ENCODE results near the gene JOSD2.

JOSD2 gene

DNA sequence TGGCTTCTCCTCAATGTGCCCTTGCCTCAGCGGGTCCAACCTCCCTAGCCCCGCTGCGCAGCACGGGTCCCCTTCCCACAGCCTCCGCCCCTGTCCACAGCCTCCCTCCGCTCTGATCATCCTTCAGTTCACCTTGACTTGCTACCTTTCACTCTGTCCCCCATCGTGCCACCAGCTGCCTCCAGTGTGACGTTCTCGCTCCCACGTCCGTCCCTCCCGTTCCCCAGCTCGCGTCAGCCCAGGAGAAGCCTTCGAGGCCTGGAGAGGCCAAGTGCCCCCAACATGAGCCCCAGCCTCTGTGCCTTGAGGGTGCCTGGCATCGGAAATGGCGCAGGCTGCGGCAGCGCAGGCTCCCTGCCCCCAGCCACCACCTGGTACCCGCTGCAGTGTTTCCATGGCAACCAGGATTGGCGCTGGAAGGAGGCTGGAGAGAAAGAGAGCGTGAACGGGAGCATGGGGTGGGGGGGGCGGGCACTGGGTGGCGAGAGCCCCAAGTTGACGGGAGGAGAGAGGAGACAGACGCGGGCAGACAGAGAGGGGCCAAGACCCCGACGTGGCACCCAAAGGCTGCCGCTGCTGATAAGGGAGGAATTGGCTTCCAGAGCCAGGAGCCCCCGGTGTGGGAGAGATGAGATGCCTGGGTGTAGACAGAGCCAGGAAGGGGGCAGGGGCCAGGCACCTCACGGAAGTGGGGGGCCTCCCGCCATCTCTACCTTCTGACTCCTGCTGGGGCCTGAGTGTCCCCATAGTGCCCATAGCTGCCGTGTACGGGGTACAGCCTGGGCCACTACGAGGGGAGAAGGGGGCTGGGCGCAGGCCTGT, 3.6 kb upstream of the JOSD2 start:
- Histone ChIP-seq H3K4me3 (ENCODE audit: low read length) (no peak overlapping the region), H2BK5ac (ENCODE audit: low read length) (no peak overlapping the region), H2BK120ac (ENCODE audit: low read depth, low read length) (no peak overlapping the region), H3K4ac (ENCODE audit: low read depth, low read length) (no peak overlapping the region), H2BK15ac (replicated peaks; ENCODE audit: low read depth) (no peak overlapping the region), H3K79me1 (ENCODE audit: low read length) (no peaks in the 10 kb centered on the region), H3K9ac (ENCODE audit: low read length) (no peak overlapping the region), H3K18ac (ENCODE audit: low read length) (no peak overlapping the region), H3K56ac (ENCODE audit: low read length) (no peak overlapping the region), H4K8ac (ENCODE audit: low read depth, low read length) (no peak overlapping the region), H3K27me3 (ENCODE audit: insufficient read depth, low read length, poor library complexity) (no peaks in the 10 kb centered on the region), H3K79me2 (ENCODE audit: control insufficient read depth, insufficient read depth, low read length) (no peaks in the 10 kb centered on the region), H3K36me3 (ENCODE audit: control insufficient read depth, insufficient read depth, low read length) (no peaks in the 10 kb centered on the region), H3K23ac (ENCODE audit: low read length) (no peak overlapping the region), H3K27ac (ENCODE audit: low read depth, low read length) (no peak overlapping the region), H2AK5ac (ENCODE audit: low read length) (no peak overlapping the region), H3K4me2 (ENCODE audit: low read length) (no peak overlapping the region), H3K4me1 (ENCODE audit: control insufficient read depth, low read depth, low read length) (no peaks in the 10 kb centered on the region), H4K5ac (ENCODE audit: low read length) (no peak overlapping the region)
- no CpG with 5 or more reads among the region's 38 CpGs for WGBS (ENCODE audit: extremely low coverage, insufficient coverage, low lambda C conversion rate)
- no peak for DNase-seq

DNA sequence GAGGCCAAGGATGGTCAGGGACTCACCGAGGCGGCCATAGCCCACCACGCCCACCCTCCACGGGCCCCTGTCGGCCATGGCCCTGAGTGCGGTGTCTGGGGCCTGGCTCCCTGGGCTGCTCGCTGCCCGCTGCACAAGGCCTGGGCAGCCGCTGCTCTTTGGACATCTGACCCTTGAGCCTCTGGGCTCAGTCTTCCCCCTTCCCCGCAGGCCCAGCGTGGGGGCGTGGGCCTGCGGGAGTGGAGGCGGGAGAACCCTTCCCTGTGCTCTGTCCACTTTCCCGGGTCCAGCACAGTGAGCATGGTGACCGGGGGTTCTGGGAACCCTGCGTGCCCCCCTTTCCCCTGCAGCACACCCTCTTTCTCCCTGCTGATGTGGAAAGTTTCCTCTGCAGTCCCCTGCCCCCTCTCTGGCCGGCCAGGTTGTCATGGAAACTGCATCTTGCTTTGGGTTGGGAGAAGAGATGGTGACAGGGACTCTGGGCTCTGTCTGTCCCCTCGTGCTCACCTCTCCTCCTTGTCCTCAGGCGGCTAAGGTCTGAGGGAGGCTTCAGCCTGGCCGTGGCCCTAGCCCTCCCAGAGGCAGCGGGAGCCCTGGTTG, 2.9 kb upstream of the JOSD2 start, which contains the start of gene ASPDH:
ASPDH (minus strand) TSS at position 168 of the 600 bp plus-strand sequence; CDS start at position 78, 90 bp downstream.
- no peak within 1 kb of the TSS for H4K8ac ChIP-seq (ENCODE audit: low read depth, low read length)
- DNase-seq = no peak
- no peak within 1 kb of the TSS for H3K9ac ChIP-seq (ENCODE audit: low read length)
- no peak within 1 kb of the TSS for H2BK120ac ChIP-seq (ENCODE audit: low read depth, low read length)
- no CpG with 5 or more reads among the region's 22 CpGs for WGBS (ENCODE audit: extremely low coverage, insufficient coverage, low lambda C conversion rate)
- H4K5ac ChIP-seq (ENCODE audit: low read length) = no peak within 1 kb of the TSS
- no peak within 1 kb of the TSS for H3K23ac ChIP-seq (ENCODE audit: low read length)
- no peaks in the 10 kb centered on the region for H3K36me3 ChIP-seq (ENCODE audit: control insufficient read depth, insufficient read depth, low read length)
- H3K27me3 ChIP-seq (ENCODE audit: insufficient read depth, low read length, poor library complexity) = no peaks in the 10 kb centered on the region
- H3K4me2 ChIP-seq (ENCODE audit: low read length) = no peak within 1 kb of the TSS
- H3K56ac ChIP-seq (ENCODE audit: low read length) = no peak within 1 kb of the TSS
- H3K79me1 ChIP-seq (ENCODE audit: low read length) = no peaks in the 10 kb centered on the region
- no peak within 1 kb of the TSS for H3K27ac ChIP-seq (ENCODE audit: low read depth, low read length)
- no peak within 1 kb of the TSS for H3K18ac ChIP-seq (ENCODE audit: low read length)
- H2BK5ac ChIP-seq (ENCODE audit: low read length) = no peak within 1 kb of the TSS
- no peaks in the 10 kb centered on the region for H3K4me1 ChIP-seq (ENCODE audit: control insufficient read depth, low read depth, low read length)
- H3K4ac ChIP-seq (ENCODE audit: low read depth, low read length) = no peak within 1 kb of the TSS
- H2AK5ac ChIP-seq (ENCODE audit: low read length) = no peak within 1 kb of the TSS
- H2BK15ac ChIP-seq (replicated peaks; ENCODE audit: low read depth) = no peak within 1 kb of the TSS
- H3K79me2 ChIP-seq (ENCODE audit: control insufficient read depth, insufficient read depth, low read length) = no peaks in the 10 kb centered on the region
- no peak within 1 kb of the TSS for H3K4me3 ChIP-seq (ENCODE audit: low read length)

DNA sequence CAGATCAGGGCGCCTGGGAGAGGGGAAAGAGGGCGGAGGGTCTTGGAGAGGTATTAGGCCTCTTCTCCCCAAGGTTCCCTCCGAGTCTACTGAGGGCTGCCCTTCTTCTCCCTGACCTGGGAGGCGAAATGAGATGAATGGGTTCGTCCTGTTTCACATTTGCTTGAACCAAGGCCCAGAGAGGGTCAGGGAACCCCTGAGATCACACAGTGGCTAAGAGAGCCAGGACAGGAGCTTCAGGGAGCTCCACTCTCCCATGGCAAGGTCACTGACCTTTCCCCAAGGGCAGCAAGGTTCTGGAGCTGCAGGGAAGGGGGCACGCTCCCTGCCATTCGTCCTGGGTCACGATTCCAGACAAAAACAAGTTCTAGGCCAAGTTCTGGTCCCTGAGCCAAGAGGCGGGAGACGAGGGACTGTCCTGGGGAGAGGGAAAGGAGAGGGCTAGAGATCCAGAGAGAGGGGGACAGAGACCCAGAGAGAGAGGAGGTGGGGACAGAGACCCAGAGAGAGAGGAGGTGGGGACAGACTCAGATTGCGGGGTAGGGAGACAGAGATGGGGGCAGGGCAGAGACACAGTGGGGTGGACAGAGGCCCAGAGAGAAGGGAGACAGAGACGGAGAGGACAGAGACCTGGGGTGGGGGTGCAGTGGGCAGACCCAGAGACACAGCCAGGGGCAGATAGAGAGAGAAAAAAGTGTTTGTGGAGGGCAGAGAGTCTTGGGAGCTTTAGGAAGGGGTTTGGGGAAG, 2.2 kb upstream of the JOSD2 start:
- Histone ChIP-seq H3K23ac (ENCODE audit: low read length) (no peak overlapping the region), H3K18ac (ENCODE audit: low read length) (no peak overlapping the region), H4K5ac (ENCODE audit: low read length) (no peak overlapping the region), H2BK15ac (replicated peaks; ENCODE audit: low read depth) (no peak overlapping the region), H3K9ac (ENCODE audit: low read length) (no peak overlapping the region), H3K56ac (ENCODE audit: low read length) (no peak overlapping the region), H3K27ac (ENCODE audit: low read depth, low read length) (no peak overlapping the region), H3K79me2 (ENCODE audit: control insufficient read depth, insufficient read depth, low read length) (no peaks in the 10 kb centered on the region), H3K4me2 (ENCODE audit: low read length) (no peak overlapping the region), H4K8ac (ENCODE audit: low read depth, low read length) (no peak overlapping the region), H3K36me3 (ENCODE audit: control insufficient read depth, insufficient read depth, low read length) (no peaks in the 10 kb centered on the region), H3K27me3 (ENCODE audit: insufficient read depth, low read length, poor library complexity) (no peaks in the 10 kb centered on the region), H3K4ac (ENCODE audit: low read depth, low read length) (no peak overlapping the region), H3K4me3 (ENCODE audit: low read length) (no peak overlapping the region), H2AK5ac (ENCODE audit: low read length) (no peak overlapping the region), H3K79me1 (ENCODE audit: low read length) (no peaks in the 10 kb centered on the region), H2BK5ac (ENCODE audit: low read length) (no peak overlapping the region), H2BK120ac (ENCODE audit: low read depth, low read length) (no peak overlapping the region), H3K4me1 (ENCODE audit: control insufficient read depth, low read depth, low read length) (no peaks in the 10 kb centered on the region)
- WGBS (ENCODE audit: extremely low coverage, insufficient coverage, low lambda C conversion rate) = no CpG with 5 or more reads among the region's 12 CpGs
- DNase-seq = no peak

DNA sequence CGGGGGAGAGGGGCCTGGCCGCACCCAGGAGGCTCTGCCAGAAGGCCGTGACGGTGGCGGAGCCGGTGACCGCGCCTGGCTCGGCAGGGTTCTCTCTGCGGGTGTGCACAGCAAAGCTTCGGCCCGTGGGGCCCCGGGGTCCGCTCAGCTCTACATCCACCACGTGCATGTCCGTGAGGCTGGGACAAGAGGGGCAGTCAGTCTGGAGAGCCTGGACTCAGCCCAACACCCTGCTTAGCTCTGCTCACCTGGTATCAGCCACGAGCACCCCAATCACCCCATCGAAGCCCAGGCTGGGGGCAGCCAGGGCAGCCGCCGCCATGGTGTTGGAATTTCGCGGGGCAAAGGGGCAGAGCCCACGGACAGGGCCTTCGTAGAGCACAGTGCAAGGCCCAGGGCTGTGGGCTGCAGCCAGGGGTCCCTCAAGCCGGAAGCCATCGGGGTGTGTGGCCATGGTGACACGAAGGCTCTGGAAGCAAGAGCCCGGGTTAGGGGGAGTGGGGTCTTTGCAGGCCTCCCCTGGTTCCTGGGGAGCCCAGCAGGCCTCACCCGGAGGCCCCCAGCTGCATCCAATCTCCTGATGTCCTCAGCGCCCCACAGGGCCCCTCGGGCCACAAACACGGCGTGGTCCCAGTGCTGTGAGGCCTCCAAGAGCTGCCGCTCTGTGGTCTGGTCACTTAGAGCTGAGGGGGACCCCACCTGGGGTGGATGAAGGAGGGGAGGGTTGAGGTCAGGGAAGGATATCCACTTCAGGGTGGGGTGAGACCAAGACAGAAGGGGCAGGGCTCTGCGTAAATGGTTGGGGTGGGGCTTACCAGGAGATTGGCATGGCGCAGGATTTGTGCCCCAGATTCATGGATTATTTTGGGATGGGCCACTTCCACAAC, 1.4 kb upstream of the JOSD2 start:
- no peak overlapping the region for H3K27ac ChIP-seq (ENCODE audit: low read depth, low read length)
- H3K23ac ChIP-seq (ENCODE audit: low read length) = no peak overlapping the region
- no peak overlapping the region for H4K8ac ChIP-seq (ENCODE audit: low read depth, low read length)
- no peak overlapping the region for H3K4me3 ChIP-seq (ENCODE audit: low read length)
- H2BK15ac ChIP-seq (replicated peaks; ENCODE audit: low read depth) = no peak overlapping the region
- H3K9ac ChIP-seq (ENCODE audit: low read length) = no peak overlapping the region
- no peak overlapping the region for H2AK5ac ChIP-seq (ENCODE audit: low read length)
- no peaks in the 10 kb centered on the region for H3K79me2 ChIP-seq (ENCODE audit: control insufficient read depth, insufficient read depth, low read length)
- H2BK120ac ChIP-seq (ENCODE audit: low read depth, low read length) = no peak overlapping the region
- H3K27me3 ChIP-seq (ENCODE audit: insufficient read depth, low read length, poor library complexity) = no peaks in the 10 kb centered on the region
- no peak overlapping the region for H3K18ac ChIP-seq (ENCODE audit: low read length)
- peak overlapping the region; percentile 10 for H3K4ac ChIP-seq (ENCODE audit: low read depth, low read length)
- no peak overlapping the region for H2BK5ac ChIP-seq (ENCODE audit: low read length)
- no peaks in the 10 kb centered on the region for H3K79me1 ChIP-seq (ENCODE audit: low read length)
- no peak for DNase-seq
- H3K36me3 ChIP-seq (ENCODE audit: control insufficient read depth, insufficient read depth, low read length) = no peaks in the 10 kb centered on the region
- H3K56ac ChIP-seq (ENCODE audit: low read length) = no peak overlapping the region
- no CpG with 5 or more reads among the region's 36 CpGs for WGBS (ENCODE audit: extremely low coverage, insufficient coverage, low lambda C conversion rate)
- H4K5ac ChIP-seq (ENCODE audit: low read length) = no peak overlapping the region
- H3K4me1 ChIP-seq (ENCODE audit: control insufficient read depth, low read depth, low read length) = no peaks in the 10 kb centered on the region
- no peak overlapping the region for H3K4me2 ChIP-seq (ENCODE audit: low read length)

DNA sequence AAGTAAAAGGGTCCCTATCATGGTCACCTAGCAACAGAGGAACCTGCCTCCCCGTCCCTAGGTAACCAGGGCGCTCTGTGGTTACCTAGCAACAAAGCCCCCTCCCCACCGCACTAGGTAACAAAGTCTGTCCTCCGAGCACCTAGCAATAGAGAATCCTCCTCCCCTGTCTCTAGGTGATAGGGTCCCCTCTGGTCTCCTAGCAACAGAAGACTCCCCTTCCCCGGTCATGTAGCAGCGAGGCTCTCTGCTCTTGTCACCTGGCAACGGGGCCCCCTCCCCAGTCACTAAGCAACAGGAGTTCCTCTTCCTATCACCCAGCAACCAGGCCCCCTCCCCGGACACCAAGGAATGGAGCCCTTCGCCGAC, 307 bp downstream of the JOSD2 start:
- H4K5ac ChIP-seq (ENCODE audit: low read length) = no peak overlapping the region
- no peaks in the 10 kb centered on the region for H3K36me3 ChIP-seq (ENCODE audit: control insufficient read depth, insufficient read depth, low read length)
- WGBS (ENCODE audit: extremely low coverage, insufficient coverage, low lambda C conversion rate) = no CpG with 5 or more reads among the region's 10 CpGs
- DNase-seq = peak; percentile 92
- peak overlapping the region; percentile 44 for H3K4me3 ChIP-seq (ENCODE audit: low read length)
- no peak overlapping the region for H2BK15ac ChIP-seq (replicated peaks; ENCODE audit: low read depth)
- no peaks in the 10 kb centered on the region for H3K4me1 ChIP-seq (ENCODE audit: control insufficient read depth, low read depth, low read length)
- no peaks in the 10 kb centered on the region for H3K27me3 ChIP-seq (ENCODE audit: insufficient read depth, low read length, poor library complexity)
- H3K56ac ChIP-seq (ENCODE audit: low read length) = peak overlapping the region; percentile 74
- no peak overlapping the region for H2BK120ac ChIP-seq (ENCODE audit: low read depth, low read length)
- no peak overlapping the region for H3K18ac ChIP-seq (ENCODE audit: low read length)
- H2BK5ac ChIP-seq (ENCODE audit: low read length) = no peak overlapping the region
- no peak overlapping the region for H3K27ac ChIP-seq (ENCODE audit: low read depth, low read length)
- no peak overlapping the region for H3K23ac ChIP-seq (ENCODE audit: low read length)
- no peaks in the 10 kb centered on the region for H3K79me1 ChIP-seq (ENCODE audit: low read length)
- H3K4ac ChIP-seq (ENCODE audit: low read depth, low read length) = no peak overlapping the region
- H3K79me2 ChIP-seq (ENCODE audit: control insufficient read depth, insufficient read depth, low read length) = no peaks in the 10 kb centered on the region
- no peak overlapping the region for H4K8ac ChIP-seq (ENCODE audit: low read depth, low read length)
- peak overlapping the region; percentile 62 for H3K4me2 ChIP-seq (ENCODE audit: low read length)
- peak overlapping the region; percentile 58 for H3K9ac ChIP-seq (ENCODE audit: low read length)
- H2AK5ac ChIP-seq (ENCODE audit: low read length) = no peak overlapping the region

All from mesendoderm (in vitro differentiated cells).